HEK293 (cell line): ENCODE results near the gene RHOBTB3.

Experiments used
- CTCF ChIA-PET: fragments of 350-600 bp; formaldehyde crosslinking; extraction: SDS; loops from one replicate; lab custom pipeline; 2021; ENCODE audit warnings: antibody characterized with exemption; lab: Yijun Ruan, JAX
- POLR2A ChIA-PET: fragments of 300-600 bp; formaldehyde crosslinking; extraction: SDS; loops from one replicate; lab custom pipeline; 2020; ENCODE audit warnings: antibody characterized with exemption, inconsistent platforms; lab: Yijun Ruan, JAX
- H3K27ac ChIP-seq: fragments of 200-500 bp; sonication (Bioruptor generic); 2 replicates; pipeline ENCODE4 v1.5.1; 2014; ENCODE audit warnings: low read depth, low read length, control low read depth, inconsistent platforms; ENCODE audit errors: extremely low read depth
- H3K36me3 ChIP-seq, 2 experiments: fragments of 200-500 bp in 1 of 2; sonication (Bioruptor generic) in 1 of 2; 1 replicate in 1 of 2; 2 replicates in 1 of 2; pipeline ENCODE4 v1.5.1; 2014 to 2017; ENCODE audit warnings: inconsistent platforms in 2 of 2, low read length in 2 of 2; ENCODE audit not compliant: control insufficient read depth in 2 of 2, insufficient read depth in 1 of 2
- H3K4me1 ChIP-seq: fragments of 200-500 bp; sonication (Bioruptor generic); 2 replicates; pipeline ENCODE4 v1.5.1; 2014; ENCODE audit warnings: mild to moderate bottlenecking, low read length, inconsistent platforms; ENCODE audit not compliant: control insufficient read depth, insufficient read depth
- H3K4me3 ChIP-seq: 2 replicates; pipeline ENCODE4 v1.5.1; 2011; ENCODE audit warnings: low read depth, mild to moderate bottlenecking, control low read depth, low read length, moderate library complexity
- H3K9me3 ChIP-seq: fragments of 200-500 bp; sonication (Bioruptor generic); 2 replicates; pipeline ENCODE4 v1.5.1; 2014; ENCODE audit warnings: low read depth, low read length, inconsistent platforms; ENCODE audit not compliant: control insufficient read depth, insufficient read depth
- CTCF ChIP-seq: fragments of 450-650 bp; formaldehyde crosslinking; IDR thresholded peaks from 2 replicates; pipeline ENCODE4 v1.5.1; 2016; ENCODE audit warnings: missing biosample characterization, missing genetic modification characterization
- KLF10 ChIP-seq: fragments of 450-650 bp; IDR thresholded peaks from 2 replicates; pipeline ENCODE4 v1.5.1; 2018; ENCODE audit warnings: missing biosample characterization, mild to moderate bottlenecking, missing genetic modification characterization
- ZBTB21 ChIP-seq: fragments of 450-650 bp; formaldehyde crosslinking; IDR thresholded peaks from 2 replicates; pipeline ENCODE4 v1.5.1; 2017; ENCODE audit warnings: missing biosample characterization, missing genetic modification characterization
- ZBTB7A ChIP-seq: fragments of 450-650 bp; formaldehyde crosslinking; IDR thresholded peaks from 2 replicates; pipeline ENCODE4 v1.5.1; 2016; ENCODE audit warnings: low read depth, missing biosample characterization, missing genetic modification characterization
- ZNF16 ChIP-seq: fragments of 450-650 bp; formaldehyde crosslinking; IDR thresholded peaks from 2 replicates; pipeline ENCODE4 v1.5.1; 2016; ENCODE audit warnings: low read depth, missing biosample characterization, missing genetic modification characterization
- ZNF169 ChIP-seq: fragments of 450-650 bp; formaldehyde crosslinking; IDR thresholded peaks from 2 replicates; pipeline ENCODE4 v1.5.1; 2016; ENCODE audit warnings: missing biosample characterization, missing genetic modification characterization
- ZNF174 ChIP-seq: fragments of 450-650 bp; formaldehyde crosslinking; IDR thresholded peaks from 2 replicates; pipeline ENCODE4 v1.5.0; 2017; ENCODE audit warnings: missing biosample characterization, mild to moderate bottlenecking, missing genetic modification characterization
- ZNF175 ChIP-seq: fragments of 450-650 bp; formaldehyde crosslinking; IDR thresholded peaks from 2 replicates; pipeline ENCODE4 v1.5.1; 2016; ENCODE audit warnings: missing biosample characterization, missing genetic modification characterization
- ZNF184 ChIP-seq: fragments of 450-650 bp; IDR thresholded peaks from 2 replicates; pipeline ENCODE4 v1.5.1; 2018; ENCODE audit warnings: missing biosample characterization, mild to moderate bottlenecking, missing genetic modification characterization
- ZNF24 ChIP-seq: fragments of 450-650 bp; formaldehyde crosslinking; IDR thresholded peaks from 2 replicates; pipeline ENCODE4 v1.5.1; 2016; ENCODE audit warnings: missing biosample characterization, missing genetic modification characterization
- ZNF449 ChIP-seq: fragments of 450-650 bp; formaldehyde crosslinking; IDR thresholded peaks from 2 replicates; pipeline ENCODE4 v1.5.1; 2017; ENCODE audit warnings: missing biosample characterization, mild to moderate bottlenecking, missing genetic modification characterization, moderate library complexity
- ZNF626 ChIP-seq: fragments of 450-650 bp; sonication (Bioruptor Pico); formaldehyde crosslinking; IDR thresholded peaks from 2 replicates; pipeline ENCODE4 v1.5.1; 2018; ENCODE audit warnings: missing biosample characterization, missing genetic modification characterization, inconsistent platforms
- ZNF707 ChIP-seq: fragments of 450-650 bp; formaldehyde crosslinking; IDR thresholded peaks from 2 replicates; pipeline ENCODE4 v1.5.1; 2016; ENCODE audit warnings: missing biosample characterization, missing genetic modification characterization
- ZNF830 ChIP-seq: fragments of 450-650 bp; IDR thresholded peaks from 2 replicates; pipeline ENCODE4 v1.5.0; 2018; ENCODE audit warnings: missing biosample characterization, missing genetic modification characterization, low read depth, mild to moderate bottlenecking, moderate library complexity
- ZSCAN23 ChIP-seq: fragments of 450-650 bp; formaldehyde crosslinking; IDR thresholded peaks from 2 replicates; pipeline ENCODE4 v1.5.1; 2016; ENCODE audit warnings: missing biosample characterization, missing genetic modification characterization
- ZSCAN5A ChIP-seq: fragments of 450-650 bp; formaldehyde crosslinking; IDR thresholded peaks from 2 replicates; pipeline ENCODE4 v1.5.1; 2016; ENCODE audit warnings: missing biosample characterization, missing genetic modification characterization
- ZXDB ChIP-seq: fragments of 450-650 bp; formaldehyde crosslinking; IDR thresholded peaks from 2 replicates; pipeline ENCODE4 v1.5.1; 2016; ENCODE audit warnings: missing biosample characterization, missing genetic modification characterization
- TF ChIP-seq, protein P1 (sequence below): fragments of 450-650 bp; formaldehyde crosslinking; IDR thresholded peaks from 2 replicates; pipeline ENCODE4 v1.5.1; 2016; ENCODE audit warnings: missing biosample characterization, missing genetic modification characterization, borderline replicate concordance
- TF ChIP-seq, protein P2 (sequence below): fragments of 450-650 bp; formaldehyde crosslinking; IDR thresholded peaks from 2 replicates; pipeline ENCODE4 v1.5.1; 2016; ENCODE audit warnings: missing biosample characterization, missing genetic modification characterization, low read depth

The RHOBTB3 gene

GRCh38 chr5:95739857-95740256 is 8.7 kb downstream of the RHOBTB3 start:
- Histone ChIP-seq H3K4me1 (no peaks in the 10 kb centered on the region; the same call in 1 of the 2 replicates), H3K4me3 (no peak overlapping the region), H3K27ac (no peak overlapping the region), H3K9me3 (no peaks in the 10 kb centered on the region), H3K36me3 (peaks cover 13 to 32% of the 10 kb centered on the region in 2 experiments; a peak in 2 of 3 replicates)
- TF ChIP-seq ZSCAN5A (tag by site-specific recombination) = no peak
- TF ChIP-seq, protein P1, sequence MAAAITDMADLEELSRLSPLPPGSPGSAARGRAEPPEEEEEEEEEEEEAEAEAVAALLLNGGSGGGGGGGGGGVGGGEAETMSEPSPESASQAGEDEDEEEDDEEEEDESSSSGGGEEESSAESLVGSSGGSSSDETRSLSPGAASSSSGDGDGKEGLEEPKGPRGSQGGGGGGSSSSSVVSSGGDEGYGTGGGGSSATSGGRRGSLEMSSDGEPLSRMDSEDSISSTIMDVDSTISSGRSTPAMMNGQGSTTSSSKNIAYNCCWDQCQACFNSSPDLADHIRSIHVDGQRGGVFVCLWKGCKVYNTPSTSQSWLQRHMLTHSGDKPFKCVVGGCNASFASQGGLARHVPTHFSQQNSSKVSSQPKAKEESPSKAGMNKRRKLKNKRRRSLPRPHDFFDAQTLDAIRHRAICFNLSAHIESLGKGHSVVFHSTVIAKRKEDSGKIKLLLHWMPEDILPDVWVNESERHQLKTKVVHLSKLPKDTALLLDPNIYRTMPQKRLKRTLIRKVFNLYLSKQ (tag by site-specific recombination) = no peak
- no peak for TF ChIP-seq ZNF169
- no peak for TF ChIP-seq ZBTB21 (tag by site-specific recombination)
- no peak for TF ChIP-seq ZNF830 (tag by site-specific recombination)
- TF ChIP-seq ZNF626 (tag by site-specific recombination) = no peak
- no peak for TF ChIP-seq ZNF24 (tag by site-specific recombination)
- no peak for TF ChIP-seq ZSCAN23 (tag by site-specific recombination)
- TF ChIP-seq ZXDB = no peak
- TF ChIP-seq ZNF184 (tag by site-specific recombination) = no peak
- no peak for TF ChIP-seq KLF10 (tag by site-specific recombination)
- TF ChIP-seq ZNF174 (tag by site-specific recombination) = no peak
- no peak for TF ChIP-seq ZNF707 (tag by site-specific recombination)
- TF ChIP-seq CTCF = no peak
- no peak for TF ChIP-seq ZNF16 (tag by site-specific recombination)
- TF ChIP-seq ZBTB7A (tag by site-specific recombination) = no peak
- ChIA-PET POLR2A (no interaction called here), CTCF (no interaction called here)

GRCh38 chr5:95741458-95741857 is 10.3 kb downstream of the RHOBTB3 start:
- CTCF ChIA-PET = interaction anchor here (0.7 to 1.2 kb wide), 4 partner anchors 9 to 274 kb away, joined by 3 to 4 read pairs (median 3); no protein-coding TSS in a partner anchor
- no peak overlapping the region for H3K27ac ChIP-seq
- TF ChIP-seq ZNF175 (tag by site-specific recombination) = no peak
- TF ChIP-seq ZNF449 (tag by site-specific recombination) = no peak
- TF ChIP-seq, protein P2, sequence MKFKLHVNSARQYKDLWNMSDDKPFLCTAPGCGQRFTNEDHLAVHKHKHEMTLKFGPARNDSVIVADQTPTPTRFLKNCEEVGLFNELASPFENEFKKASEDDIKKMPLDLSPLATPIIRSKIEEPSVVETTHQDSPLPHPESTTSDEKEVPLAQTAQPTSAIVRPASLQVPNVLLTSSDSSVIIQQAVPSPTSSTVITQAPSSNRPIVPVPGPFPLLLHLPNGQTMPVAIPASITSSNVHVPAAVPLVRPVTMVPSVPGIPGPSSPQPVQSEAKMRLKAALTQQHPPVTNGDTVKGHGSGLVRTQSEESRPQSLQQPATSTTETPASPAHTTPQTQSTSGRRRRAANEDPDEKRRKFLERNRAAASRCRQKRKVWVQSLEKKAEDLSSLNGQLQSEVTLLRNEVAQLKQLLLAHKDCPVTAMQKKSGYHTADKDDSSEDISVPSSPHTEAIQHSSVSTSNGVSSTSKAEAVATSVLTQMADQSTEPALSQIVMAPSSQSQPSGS (tag by site-specific recombination) = no peak
- TF ChIP-seq, all 188 proteins: peak for 0
- POLR2A ChIA-PET = interaction anchor here (1.0 to 1.1 kb wide), 2 partner anchors 9 to 20 kb away, joined by 4 read pairs; no protein-coding TSS in a partner anchor
- peaks cover 10 to 34% of the 10 kb centered on the region in 2 experiments; a peak in 2 of 3 replicates for H3K36me3 ChIP-seq
- no peak overlapping the region for H3K4me3 ChIP-seq
- H3K9me3 ChIP-seq = no peaks in the 10 kb centered on the region
- H3K4me1 ChIP-seq = no peaks in the 10 kb centered on the region; the same call in 1 of the 2 replicates
